HG03571 (cell line): ENCODE results near the gene GRIFIN.

Experiments used
- ATAC-seq: cut with Tn5 transposase; IDR thresholded peaks from one replicate; pipeline ENCODE4 v1.9.1; 2021; ENCODE audit not compliant: unreplicated experiment

The GRIFIN gene

DNA sequence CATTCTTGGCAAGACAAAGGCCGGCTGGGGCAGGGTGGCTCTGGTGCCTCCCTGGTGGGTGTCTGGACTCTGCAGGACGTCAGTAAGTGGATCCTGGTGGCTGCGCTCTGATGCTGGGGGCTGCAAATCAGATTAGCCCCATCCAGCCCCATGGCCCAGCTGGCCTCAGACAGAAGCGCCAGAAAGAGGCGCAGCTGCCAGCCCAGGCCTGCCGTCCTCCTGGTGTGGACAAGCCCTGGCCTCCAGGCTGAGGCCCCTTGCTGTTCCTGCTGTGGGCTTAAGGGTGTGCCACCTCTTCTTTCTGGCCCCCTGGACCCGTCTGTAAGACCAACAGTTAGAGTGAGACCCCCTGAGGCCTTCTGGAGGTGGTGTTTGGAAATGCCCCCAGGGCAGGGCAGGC, 37.5 kb upstream of the GRIFIN start:
- ATAC-seq = no peak

DNA sequence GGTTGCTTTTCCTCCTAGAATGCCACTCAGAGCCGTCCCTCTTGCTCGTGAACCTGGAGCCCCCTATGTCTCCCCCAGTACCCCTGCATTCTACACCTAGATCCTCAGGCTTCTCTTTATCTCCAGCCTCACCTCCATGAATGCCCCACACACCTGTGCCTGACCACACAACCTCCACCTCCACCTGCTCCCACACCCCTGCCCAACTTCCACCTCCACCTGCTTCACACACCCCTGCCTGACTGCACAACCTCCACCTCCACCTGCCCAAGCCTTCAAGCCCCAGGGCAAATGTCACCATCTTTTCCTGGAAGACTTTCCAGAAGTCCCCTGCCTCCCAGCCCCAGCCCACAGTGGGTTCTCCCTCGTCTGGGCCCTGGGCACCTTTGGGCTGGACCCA, 36.5 kb upstream of the GRIFIN start:
- no peak for ATAC-seq

DNA sequence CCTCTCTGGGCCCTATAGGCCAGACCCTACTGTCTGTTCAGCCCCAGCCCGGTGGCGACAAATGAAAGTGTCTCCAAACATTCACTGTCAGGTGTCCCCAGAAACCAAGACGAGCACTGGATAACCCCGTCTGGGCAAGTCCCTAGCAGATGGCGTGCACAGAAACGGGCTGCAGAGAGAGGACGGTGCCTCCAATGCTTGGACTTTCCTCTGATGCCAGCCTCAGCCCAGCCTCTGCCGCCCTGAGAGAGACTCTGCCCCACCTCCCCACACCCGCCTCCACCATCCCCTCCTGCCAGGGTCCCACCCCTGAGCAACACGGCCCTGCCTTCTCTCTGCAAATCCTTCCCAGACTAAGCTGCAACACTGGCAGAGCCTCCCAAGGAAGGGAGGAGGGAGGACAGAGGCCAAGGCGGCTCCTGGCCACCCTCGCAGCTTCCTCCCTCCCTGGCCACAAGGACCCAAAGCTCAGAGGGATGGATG, 36.0 kb upstream of the GRIFIN start:
- no peak for ATAC-seq

DNA sequence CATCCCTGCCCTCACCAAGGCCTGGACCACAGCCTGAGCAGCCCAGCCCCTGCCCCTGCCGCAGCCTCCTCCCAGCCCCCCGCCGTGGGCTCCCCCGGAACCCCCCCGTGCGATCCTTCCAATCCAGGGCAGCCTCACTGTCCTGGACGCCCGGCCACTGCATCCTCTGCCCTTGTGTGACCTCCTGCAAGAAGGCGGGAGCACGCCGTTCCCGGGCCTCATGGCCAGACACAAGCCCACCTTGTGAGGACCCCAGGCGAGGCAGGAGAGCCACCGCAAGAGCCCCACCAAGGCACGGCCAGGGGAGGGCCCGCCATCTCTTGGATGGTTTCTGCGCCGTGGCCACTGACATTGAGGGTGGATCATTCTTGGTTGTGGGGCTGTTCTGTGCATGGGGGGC, 35.6 kb upstream of the GRIFIN start:
- ATAC-seq = no peak

DNA sequence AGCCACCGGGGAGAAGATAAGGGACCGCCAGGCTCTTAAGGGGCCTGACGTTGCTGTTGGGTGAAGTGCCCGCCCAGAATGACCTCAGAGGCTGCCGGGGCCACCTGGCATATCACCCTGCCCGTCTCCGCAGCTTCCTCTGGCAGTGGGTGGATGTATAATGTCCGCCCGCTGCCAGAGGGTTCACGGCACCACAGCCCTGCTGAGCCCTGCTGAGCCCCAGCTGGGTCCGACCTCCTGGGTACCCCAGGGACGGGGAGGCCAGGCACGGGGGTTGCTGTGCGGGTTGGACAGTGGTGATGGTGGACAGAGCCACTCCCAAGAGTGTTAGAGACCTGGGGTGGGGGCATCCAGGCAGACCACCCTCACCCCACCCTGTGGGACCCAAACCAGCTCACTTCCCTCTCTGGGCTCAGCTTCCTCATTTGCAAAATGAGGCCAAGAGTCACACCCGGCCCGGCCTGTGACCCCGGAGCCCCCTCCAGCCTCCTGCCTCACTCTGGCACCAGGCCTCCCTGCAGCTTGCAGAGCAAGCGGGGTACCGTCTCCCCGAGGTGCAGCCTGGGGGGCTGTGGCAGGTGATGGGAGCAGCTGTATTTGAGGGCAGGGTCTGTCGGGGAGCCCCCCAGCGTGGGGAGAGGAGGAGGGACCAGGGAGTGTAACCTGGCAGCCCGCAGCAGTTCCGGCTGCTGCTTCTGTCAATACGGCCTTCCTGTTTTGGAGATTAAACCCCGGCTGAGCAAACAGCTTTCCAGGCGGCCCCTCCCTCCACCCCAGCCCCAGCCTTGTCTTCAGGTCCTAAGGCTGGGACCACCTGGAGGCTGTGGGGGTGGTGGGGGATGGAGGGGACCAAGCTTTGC, 34.9 kb upstream of the GRIFIN start:
- ATAC-seq = no peak

DNA sequence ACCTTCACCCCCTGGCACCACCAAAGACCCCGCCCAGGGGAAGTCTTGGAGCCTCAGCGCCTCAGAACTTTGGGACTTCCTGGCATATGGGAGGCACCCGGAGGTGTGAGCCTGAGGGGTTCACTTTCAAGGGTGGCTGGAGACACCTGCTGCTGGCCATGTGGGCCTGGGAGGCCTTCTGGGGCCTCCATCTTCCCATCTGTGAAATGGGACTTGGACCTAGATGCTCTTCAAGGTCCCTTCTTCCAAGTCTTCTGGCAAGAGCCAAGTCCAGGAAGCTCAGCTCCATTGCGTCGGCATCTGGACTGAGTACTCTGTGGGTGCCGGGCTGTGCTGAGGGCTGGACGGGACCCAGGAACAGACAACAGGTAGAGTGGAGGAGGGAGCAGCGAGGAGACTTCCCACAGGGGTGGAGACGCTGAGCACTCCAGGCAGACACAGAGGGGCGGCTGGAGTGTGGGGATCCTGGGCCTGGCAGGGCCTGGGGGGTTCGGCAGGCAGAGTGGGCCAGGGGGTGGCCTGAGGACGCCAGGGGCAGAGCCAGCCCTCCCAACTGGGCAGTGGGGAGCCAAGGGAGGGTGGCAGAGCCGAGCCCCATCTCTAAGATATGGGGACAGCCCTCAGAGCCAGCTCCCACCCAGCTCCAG, 34.1 kb upstream of the GRIFIN start:
- no peak for ATAC-seq

DNA sequence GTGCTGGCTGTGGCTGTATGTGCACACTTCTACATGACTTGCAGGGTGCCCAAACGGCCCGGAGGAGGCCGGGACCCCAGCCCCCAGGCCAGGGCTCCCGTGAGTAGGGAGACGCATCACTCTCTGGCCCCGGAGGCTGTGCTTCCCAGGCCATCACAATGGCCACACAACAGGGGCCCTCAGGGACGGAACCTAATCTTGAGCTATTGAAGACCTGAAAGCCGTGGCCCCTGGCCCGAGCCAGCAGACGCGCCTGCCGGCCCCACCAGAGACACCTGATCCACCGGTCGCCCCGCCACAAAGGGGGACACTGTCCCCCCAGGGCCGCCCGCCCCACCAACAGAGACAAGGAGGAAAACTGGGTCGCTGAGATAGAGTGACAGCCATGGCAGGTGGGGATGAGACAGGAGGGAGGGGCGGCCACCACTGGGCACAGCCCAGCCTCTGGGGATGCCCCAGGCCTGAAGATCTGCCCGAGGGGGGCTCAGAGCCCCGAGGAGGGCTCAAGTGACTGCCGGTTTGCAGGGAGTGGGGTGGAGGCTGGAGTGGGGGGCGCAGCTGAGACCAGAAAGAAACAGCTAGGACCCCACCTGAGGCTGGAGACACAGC, 33.2 kb upstream of the GRIFIN start:
- ATAC-seq = no peak

DNA sequence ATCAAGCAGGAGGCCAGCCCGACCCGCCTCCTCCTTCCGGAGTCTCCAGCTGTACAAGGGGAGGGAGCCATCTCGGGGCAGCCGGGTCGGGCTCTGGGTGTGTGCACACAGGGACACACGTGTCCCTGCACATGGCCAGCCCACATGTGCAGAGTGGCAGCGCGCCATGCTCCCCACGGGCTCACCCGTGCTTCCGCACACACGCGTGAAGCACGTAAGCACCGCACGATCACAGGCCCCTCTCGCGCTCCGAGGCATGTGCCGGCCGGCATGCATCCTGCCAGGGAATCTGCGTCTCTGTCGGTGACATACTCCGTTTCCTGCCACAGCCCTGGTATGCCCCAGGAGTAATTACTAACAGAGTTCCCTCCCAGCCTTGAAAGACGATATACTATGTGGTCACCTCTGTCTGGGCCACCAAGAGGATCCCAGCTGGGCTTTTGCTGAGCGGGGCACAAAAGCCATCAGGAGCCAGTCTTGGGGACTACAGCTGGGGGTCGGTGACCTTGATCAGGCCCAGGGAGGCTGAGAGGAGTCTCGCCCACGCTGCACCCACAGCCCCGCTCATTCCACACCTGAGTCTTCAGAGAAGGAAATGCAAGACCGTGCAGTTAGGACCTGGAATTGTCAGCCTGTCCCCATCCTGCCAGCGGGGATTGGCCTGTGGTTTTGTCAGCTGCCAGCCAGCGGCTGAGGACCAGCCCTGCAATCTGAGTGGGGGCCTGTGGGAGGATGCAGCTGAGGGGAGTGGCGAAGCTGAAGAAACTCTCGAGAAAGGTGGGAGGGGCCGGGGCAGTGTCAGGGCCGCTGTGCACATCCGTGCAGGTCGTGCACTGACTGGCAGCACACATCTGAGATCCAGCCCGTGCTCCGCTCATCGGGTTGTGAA, 32.4 kb upstream of the GRIFIN start:
- no peak for ATAC-seq

DNA sequence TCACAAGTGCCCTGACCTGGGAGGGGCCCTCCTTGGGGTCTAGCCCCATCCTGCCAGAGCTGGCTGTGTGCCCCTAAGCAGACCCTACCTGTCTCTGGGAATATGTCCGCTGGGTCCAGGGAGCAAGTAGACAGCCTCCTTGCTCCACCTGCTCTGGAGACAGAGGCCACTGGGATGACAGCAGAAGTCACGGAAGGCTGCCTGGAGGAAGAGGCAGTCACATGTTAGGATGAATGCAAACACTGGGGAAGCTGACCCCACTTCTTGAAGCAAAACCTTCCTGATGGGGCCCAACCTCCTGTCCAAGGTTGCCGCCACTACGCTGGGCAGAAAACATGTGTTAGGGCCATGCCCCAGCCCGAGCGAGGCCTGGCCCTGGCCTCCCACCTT, 31.7 kb upstream of the GRIFIN start:
- ATAC-seq = no peak

DNA sequence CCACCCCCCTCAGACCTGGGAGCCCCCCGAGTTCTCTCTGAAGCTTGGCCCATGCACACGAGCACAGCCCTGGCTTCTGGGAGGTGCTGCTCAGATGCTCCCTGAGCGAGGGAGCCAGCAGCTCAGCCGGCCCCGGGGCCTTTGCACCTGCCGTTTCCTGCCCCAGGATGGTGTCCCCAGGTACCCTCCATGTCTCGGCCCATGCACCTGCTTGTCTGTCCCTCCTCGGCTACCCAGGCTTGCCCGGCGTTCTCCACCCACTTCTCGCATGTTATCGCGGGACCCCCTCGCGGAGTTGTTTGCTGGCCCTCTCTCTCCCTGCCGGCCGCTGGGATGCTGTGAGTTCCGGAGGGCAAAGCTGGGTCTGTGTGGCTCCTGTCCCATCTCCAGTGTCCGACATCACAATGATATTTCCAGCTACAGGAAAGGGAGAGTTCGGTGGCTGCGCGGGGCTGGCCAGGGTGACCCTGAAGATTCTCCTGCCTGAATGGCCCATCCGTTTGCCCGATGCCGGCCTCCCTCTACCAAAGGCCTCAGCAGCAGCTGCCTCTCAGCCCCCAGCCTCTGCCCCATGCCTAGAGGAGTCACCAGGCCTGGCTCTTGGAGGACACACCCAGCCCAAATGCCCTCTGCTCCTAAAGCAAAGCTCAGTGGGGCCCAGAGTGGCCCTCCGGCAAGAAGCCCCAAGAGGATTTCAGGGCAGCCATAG, 31.2 kb upstream of the GRIFIN start:
- no peak for ATAC-seq

DNA sequence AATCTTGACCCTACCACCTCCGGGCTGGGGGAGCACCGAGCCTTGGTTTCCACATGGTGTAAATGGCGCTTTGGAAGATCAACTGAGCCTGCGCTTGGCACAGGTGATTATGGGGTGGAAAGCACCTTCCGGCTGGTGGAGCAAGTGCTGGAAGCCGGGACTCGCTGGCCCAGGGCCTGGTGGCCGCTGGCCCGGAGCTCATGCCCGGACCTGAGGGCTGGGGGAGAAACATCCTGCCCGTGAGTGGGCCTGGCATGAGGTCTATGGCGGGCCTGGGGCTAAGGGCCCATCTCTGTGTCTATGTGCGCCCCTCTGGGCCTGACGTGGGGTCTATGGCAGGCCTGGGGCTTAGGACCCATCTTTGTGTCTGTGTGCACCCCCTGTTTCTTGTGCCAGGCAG, 29.2 kb upstream of the GRIFIN start:
- no peak for ATAC-seq

DNA sequence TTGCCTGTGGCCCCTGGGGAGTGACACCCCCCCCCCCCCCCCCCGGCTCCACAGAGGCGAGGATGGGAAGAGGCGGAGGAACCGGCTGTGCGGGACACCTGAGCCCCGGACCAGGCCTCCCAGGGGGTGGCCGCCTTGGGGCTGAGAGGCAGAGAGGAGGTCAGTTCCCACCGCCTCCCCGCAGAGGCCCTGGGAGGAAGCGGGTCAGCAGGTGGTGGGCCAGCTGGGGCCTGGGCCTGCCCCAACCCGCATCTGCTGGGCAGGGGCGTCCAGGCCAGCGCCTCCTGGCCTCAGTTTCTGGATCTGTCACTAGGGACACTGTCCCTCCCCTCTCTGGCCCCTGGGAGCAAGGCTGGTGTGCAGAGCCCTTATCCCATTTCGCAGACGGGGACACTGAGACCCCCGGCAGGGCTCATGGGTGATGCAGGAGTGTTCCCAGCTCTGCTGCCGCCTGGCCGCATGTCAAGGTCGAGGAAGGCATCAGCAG, 28.7 kb upstream of the GRIFIN start:
- no peak for ATAC-seq

DNA sequence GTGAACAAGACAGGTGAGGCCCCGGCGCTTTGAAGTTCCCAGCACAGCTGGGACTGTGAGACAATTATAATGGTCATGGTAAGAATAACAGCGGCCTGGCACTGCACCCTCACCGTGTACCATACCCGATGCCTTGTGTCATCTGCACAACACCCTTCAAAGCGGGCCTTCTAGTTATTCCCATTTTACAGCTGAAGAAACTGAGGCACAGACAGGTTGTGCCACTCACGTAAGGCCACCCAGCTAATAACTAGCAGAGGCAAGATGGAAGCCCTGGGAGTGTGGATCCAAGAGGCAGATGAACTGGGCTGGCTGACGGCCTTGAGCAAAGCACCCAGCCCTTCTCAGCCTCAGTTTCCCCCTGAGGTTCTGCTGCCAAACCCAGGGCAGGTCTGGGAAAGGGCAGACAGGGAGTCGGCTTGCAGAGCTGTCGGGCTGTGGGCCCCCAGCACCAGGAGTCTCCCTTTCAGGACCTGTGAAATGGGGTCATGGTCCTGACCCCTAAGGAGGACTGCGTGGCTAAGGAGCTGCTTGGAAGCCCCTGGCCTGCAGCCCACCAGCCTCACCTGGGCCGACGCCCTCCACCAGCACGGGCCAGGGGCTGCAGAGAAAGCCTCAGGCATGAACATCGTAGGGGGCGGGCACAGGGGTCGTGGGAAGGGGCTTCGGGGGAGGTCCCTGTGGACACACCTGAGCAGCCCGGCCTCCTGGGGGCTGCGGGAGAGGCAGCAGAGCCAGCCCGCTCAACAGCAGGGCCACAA, 28.1 kb upstream of the GRIFIN start:
- no peak for ATAC-seq

DNA sequence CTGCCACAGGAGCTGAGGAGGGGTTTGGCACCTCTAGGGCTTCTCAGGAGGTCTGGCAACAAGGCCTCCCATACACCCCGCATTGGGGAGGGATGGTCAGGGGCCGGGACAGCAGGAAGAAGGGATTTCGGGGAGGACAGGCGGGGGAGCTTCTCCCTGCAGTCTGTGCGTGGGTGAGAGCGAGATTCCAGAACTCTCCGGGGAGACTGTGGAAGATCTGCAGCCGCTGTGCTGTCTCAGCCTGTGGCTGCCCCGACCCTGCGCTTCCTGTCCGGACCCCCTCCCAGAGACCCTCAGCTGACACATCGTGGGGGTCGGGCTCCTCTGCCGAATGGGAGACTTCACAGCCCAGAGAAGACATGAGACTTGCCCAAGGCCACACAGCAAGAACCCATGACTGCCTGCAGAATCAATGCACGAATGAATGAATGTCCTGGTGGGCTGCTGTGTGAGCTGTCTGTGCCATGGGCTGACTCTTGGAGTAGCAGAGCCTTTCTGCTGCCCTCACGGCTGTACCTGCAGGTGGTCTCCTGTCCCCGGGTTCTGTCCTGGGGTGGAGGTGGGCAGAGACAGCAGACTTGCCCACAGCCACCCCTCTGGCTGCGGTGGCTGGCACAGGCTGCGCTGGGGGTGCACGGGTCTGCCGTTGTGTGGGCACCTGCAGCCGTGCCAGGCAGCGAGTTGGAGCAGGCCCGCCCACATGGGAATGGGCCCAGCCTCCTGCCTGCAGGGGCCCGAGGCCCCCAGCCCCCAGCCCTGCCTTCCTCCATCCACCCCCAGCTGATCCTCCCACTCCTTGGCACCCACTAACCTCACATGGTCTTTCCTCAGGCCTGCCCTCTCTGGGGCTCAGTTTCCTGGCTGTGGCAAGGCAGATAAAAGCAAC, 27.1 kb upstream of the GRIFIN start:
- ATAC-seq = no peak

DNA sequence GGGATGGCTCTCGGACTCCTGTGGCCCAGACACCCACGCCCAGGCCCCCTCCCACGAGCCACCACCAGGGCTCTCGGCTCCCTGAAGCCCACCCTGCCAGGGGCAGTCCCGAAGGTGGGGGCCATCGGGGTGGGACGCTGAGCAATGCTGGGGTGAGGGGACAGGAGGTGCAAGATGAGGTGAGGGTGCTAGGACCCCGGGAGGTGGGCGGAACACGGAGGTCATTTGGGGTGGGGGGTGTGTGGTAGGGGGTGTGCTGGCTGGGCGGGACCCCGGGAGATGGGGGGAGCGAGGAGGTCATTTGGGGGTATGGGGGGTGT, 26.4 kb upstream of the GRIFIN start:
- no peak for ATAC-seq

DNA sequence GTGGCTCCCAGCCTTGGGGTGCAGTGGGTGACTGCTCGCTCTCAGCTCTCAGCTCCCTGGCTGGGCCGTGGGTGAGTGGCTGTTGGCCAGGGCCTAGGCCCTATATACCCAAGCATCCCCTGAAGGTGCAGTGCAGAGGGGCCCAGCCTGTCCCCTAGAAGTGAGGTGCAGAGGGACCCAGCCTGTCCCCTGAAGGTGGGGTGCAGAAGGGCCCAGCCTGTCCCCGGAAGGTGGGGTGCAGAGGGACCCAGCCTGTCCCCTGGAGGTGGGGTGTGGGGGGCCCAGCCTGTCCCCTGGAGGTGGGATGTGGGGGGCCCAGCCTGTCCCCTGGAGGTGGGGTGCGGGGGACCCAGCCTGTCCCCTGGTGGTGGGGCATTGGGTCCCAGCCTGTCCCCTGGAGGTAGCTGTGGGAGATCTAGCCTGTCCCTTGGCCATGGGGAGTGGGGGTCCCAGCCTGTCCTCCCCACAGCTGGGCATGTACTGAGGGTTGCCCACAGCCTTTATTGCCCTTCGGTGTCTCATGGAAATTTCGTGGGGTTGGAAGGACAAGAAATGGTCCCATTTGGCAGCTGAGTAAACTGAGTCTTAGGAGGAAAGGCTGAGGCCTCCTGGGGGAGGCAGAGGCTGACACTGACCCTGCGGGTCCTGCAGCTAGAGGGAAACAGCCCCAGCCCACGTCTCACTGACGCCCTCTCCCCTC, 25.9 kb upstream of the GRIFIN start:
- ATAC-seq = no peak

DNA sequence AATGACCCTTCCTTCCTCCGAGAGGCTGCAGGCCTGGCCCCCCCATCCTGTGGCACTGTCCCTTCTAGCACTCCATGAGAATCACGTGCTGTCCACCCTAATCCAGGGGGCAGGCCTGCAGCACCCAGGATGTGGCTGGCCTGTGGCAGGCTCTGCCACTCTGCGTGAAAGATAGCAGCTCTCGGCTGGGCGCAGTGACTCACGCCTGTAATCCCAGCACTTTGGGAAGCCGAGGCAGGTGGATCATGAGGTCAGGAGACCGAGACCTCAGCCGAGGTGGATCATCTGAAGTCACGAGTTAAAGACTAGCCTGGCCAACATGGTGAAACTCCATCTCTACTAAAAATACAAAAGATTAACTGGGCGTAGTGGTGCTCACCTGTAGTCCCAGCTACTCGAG, 24.5 kb upstream of the GRIFIN start:
- ATAC-seq = no peak

DNA sequence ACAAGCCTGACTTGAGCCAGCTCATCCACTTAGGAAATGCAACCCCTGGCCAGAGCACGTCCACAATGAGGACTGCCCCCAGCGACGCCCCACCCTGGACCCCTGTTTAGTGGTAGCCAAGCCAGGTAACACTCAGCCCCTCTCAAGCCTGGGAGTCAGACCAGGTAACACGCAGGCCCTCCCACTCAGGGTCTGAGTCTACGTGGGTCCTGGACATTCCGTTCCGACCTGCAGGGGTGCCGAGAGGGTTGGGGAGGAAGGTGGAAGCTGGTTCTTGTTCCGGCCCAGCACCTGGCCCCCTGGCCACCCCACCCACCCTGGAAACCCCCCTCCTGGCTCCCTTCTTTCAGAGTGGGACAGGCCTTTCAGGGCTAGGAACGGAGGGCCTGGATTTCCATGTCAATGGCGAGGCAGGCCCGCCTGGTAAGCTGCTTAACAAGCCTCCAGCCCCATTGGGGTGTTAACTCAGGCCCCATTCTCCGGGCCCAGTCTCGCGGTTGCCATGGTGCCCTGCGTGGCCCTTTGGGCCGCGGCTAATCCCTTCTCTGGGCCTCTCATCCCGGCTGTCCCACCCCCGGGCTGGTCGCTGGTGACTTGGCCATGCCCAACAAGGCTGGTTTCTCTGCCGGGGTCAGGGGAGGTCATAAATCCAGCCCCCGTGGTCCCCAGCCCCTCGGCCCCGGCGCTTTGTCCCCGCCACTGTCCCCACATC, 23.7 kb upstream of the GRIFIN start:
- ATAC-seq = no peak
